ENCODE results near the gene IGF2R. TPM values are rescaled to one million over a fixed set of nuclear protein-coding genes. Genes with fewer than 3 reads are reported as not detected.

Gene IGF2R
- total RNA-seq, 1 donor from 2014 or later: 156 TPM

GRCh38 chr6:160007145-160007544, 38.3 kb downstream of the IGF2R start:
- no peak for DNase-seq
- H3K27ac ChIP-seq: no peak overlapping the region
- no peak for ATAC-seq
- peaks cover 32% of the 10 kb centered on the region for H3K36me3 ChIP-seq
- H3K27me3 ChIP-seq (ENCODE audit: low read depth): no peaks in the 10 kb centered on the region
- intact Hi-C loops (cut with DNase I): no loop called here
- H3K9me3 ChIP-seq: no peaks in the 10 kb centered on the region
- H3K4me1 ChIP-seq: peaks cover 25% of the 10 kb centered on the region
- no peak overlapping the region for H3K4me3 ChIP-seq
- no peak for TF ChIP-seq CTCF (IDR thresholded peaks at IDR 0.05)

GRCh38 chr6:160007611-160008010, 38.7 kb downstream of the IGF2R start:
- ATAC-seq: no peak
- peaks cover 25% of the 10 kb centered on the region for H3K4me1 ChIP-seq
- H3K4me3 ChIP-seq: no peak overlapping the region
- H3K36me3 ChIP-seq: peaks cover 37% of the 10 kb centered on the region
- no peak for DNase-seq
- H3K27me3 ChIP-seq (ENCODE audit: low read depth): no peaks in the 10 kb centered on the region
- H3K27ac ChIP-seq: no peak overlapping the region
- H3K9me3 ChIP-seq: no peaks in the 10 kb centered on the region
- intact Hi-C loops (cut with DNase I): no loop called here
- no peak for TF ChIP-seq CTCF (IDR thresholded peaks at IDR 0.05)

GRCh38 chr6:160010067-160010466, 41.2 kb downstream of the IGF2R start:
- Histone ChIP-seq H3K4me1 (peaks cover 34% of the 10 kb centered on the region), H3K9me3 (no peaks in the 10 kb centered on the region), H3K27ac (no peak overlapping the region), H3K36me3 (peaks cover 44% of the 10 kb centered on the region), H3K27me3 (ENCODE audit: low read depth) (no peaks in the 10 kb centered on the region), H3K4me3 (no peak overlapping the region)
- ATAC-seq: no peak
- intact Hi-C loops (cut with DNase I): no loop called here
- DNase-seq: no peak
- no peak for TF ChIP-seq CTCF (IDR thresholded peaks at IDR 0.05)

- intact Hi-C loops (cut with DNase I): no loop called here
- peaks cover 11% of the 10 kb centered on the region for H3K4me1 ChIP-seq
- DNase-seq (no peak), ATAC-seq (peak; percentile 94 to 96)
- peaks cover 48% of the 10 kb centered on the region for H3K36me3 ChIP-seq
- H3K9me3 ChIP-seq: no peaks in the 10 kb centered on the region
- TF ChIP-seq CTCF (IDR thresholded peaks at IDR 0.05): no peak
- H3K27ac ChIP-seq: no peak overlapping the region
- no peak overlapping the region for H3K4me3 ChIP-seq
- no peaks in the 10 kb centered on the region for H3K27me3 ChIP-seq (ENCODE audit: low read depth)
Measured at GRCh38 chr6:160013987-160014868, 45.3 kb downstream of the IGF2R start.

- intact Hi-C loops (cut with DNase I): no loop called here
- H3K27ac ChIP-seq: no peak overlapping the region
- H3K9me3 ChIP-seq: no peaks in the 10 kb centered on the region
- DNase-seq (no peak), ATAC-seq (peak in 1 of 2 donors; percentile 7)
- H3K4me3 ChIP-seq: no peak overlapping the region
- H3K4me1 ChIP-seq: peaks cover 10% of the 10 kb centered on the region
- TF ChIP-seq CTCF (IDR thresholded peaks at IDR 0.05): no peak
- peaks cover 42% of the 10 kb centered on the region for H3K36me3 ChIP-seq
- no peaks in the 10 kb centered on the region for H3K27me3 ChIP-seq (ENCODE audit: low read depth)
Measured at GRCh38 chr6:160014869-160015182, 45.9 kb downstream of the IGF2R start.
